HCT116 (cell line): ENCODE measurements around the gene GNB4. TPM values are rescaled to one million over a fixed set of nuclear protein-coding genes. Genes with fewer than 3 reads are reported as not detected.

ENCODE experiments used
- ATAC-seq: fragments of 200-7000 bp; cut with Tn5 transposase; 2 replicates; pipeline ENCODE4 v1.9.1; 2020; ENCODE audit warnings: mild to moderate bottlenecking, moderate library complexity
- BruUV-seq: library from RNA; stranded (reverse); fragments of 400-500 nt; replicated peaks from 2 replicates; lab custom pipeline; 2021; lab: Mats Ljungman, UMichigan
- CTCF ChIA-PET: fragments of 300-600 bp; sonication (Branson Sonifier 250); formaldehyde crosslinking; loops from one replicate; lab custom pipeline; 2021; ENCODE audit warnings: antibody characterized with exemption; lab: Charles Lee
- POLR2A ChIA-PET: fragments of 300-600, 350-600 bp; sonication (Branson Sonifier 250); formaldehyde crosslinking; loops from one replicate; lab custom pipeline; 2021; ENCODE audit warnings: antibody characterized with exemption; lab: Charles Lee
- RAD21 ChIA-PET, 2 experiments: fragments of 300-600 bp; sonication (Branson Sonifier 250); formaldehyde crosslinking; loops; one replicate each; lab custom pipeline; 2023; ENCODE audit warnings: low total read pairs in 2 of 2; ENCODE audit not compliant: uncharacterized antibody in 2 of 2, unreplicated experiment in 2 of 2, low non-redundant PET in 1 of 2; lab: Charles Lee
- DNase-seq: peaks from one replicate; pipeline ENCODE4 v3.0.0-alpha.2; 2010; ENCODE audit warnings: low read depth, low spot score
- H2AFZ ChIP-seq: fragments of 200-600 bp; shearing (Covaris generic), sonication (generic); 2 replicates; pipeline ENCODE4 v1.6.1; 2017; ENCODE audit warnings: low read depth, mixed run types, mixed read lengths, antibody characterized with exemption, low read length; ENCODE audit not compliant: poor library complexity, severe bottlenecking
- H3K27ac ChIP-seq: 2 replicates; pipeline ENCODE4 v1.5.1; 2012; ENCODE audit warnings: low read depth, low read length
- H3K27me3 ChIP-seq: fragments of 200-600 bp; sonication (generic); 2 replicates; pipeline ENCODE4 v1.6.1; 2016; ENCODE audit warnings: mixed run types, low read length, mixed read lengths; ENCODE audit not compliant: insufficient read depth
- H3K36me3 ChIP-seq, 2 experiments: fragments of 200-500 bp in 1 of 2; fragments of 200-600 bp in 1 of 2; sonication (Bioruptor generic) in 1 of 2; sonication (generic) in 1 of 2; 2 replicates each; pipeline versions ENCODE4 v1.5.1 to v1.6.1; 2014 to 2016; ENCODE audit warnings: low read length in 2 of 2, inconsistent platforms in 1 of 2, mixed read lengths in 1 of 2, mixed run types in 1 of 2; ENCODE audit not compliant: insufficient read depth in 2 of 2, control insufficient read depth in 1 of 2
- H3K4me1 ChIP-seq, 2 experiments: fragments of 200-600 bp in 1 of 2; sonication (generic) in 1 of 2; 2 replicates each; pipeline versions ENCODE4 v1.5.1 to v1.6.1; 2012 to 2017; ENCODE audit warnings: low read length in 2 of 2, inconsistent platforms in 1 of 2, mild to moderate bottlenecking in 1 of 2, mixed read lengths in 1 of 2, mixed run types in 1 of 2, moderate library complexity in 1 of 2; ENCODE audit not compliant: insufficient read depth in 2 of 2, control insufficient read depth in 1 of 2
- H3K4me2 ChIP-seq: fragments of 200-600 bp; sonication (generic); 2 replicates; pipeline ENCODE4 v1.6.1; 2017; ENCODE audit warnings: mixed run types, low read length, mixed read lengths
- H3K4me3 ChIP-seq, 2 experiments: fragments of 200-600 bp in 1 of 2; sonication (generic) in 1 of 2; replicated peaks in 1 of 2; 2 replicates each; pipeline ENCODE4 v1.5.1; 2011 to 2016; ENCODE audit warnings: low read length in 2 of 2, control low read depth in 1 of 2, low read depth in 1 of 2, mild to moderate bottlenecking in 1 of 2, mixed read lengths in 1 of 2, mixed run types in 1 of 2
- H3K79me2 ChIP-seq: fragments of 200-600 bp; sonication (generic); 2 replicates; pipeline ENCODE4 v1.6.1; 2017; ENCODE audit warnings: mild to moderate bottlenecking, mixed run types, low read length, moderate library complexity, mixed read lengths; ENCODE audit not compliant: insufficient read depth
- H3K9ac ChIP-seq: fragments of 200-600 bp; sonication (generic); 2 replicates; pipeline ENCODE4 v1.6.1; 2016; ENCODE audit warnings: low read length, mixed read lengths
- H3K9me2 ChIP-seq: fragments of 200-600 bp; sonication (generic), shearing (Covaris generic); 2 replicates; pipeline ENCODE4 v1.6.1; 2017; ENCODE audit warnings: mixed run types, mild to moderate bottlenecking, moderate library complexity; ENCODE audit not compliant: insufficient read depth
- H3K9me3 ChIP-seq, 2 experiments: fragments of 200-500 bp in 1 of 2; fragments of 200-600 bp in 1 of 2; sonication (Bioruptor generic) in 1 of 2; sonication (generic) in 1 of 2; 2 replicates each; pipeline ENCODE4 v1.6.1; 2014 to 2017; ENCODE audit warnings: low read length in 2 of 2, mixed read lengths in 2 of 2, inconsistent platforms in 1 of 2, low read depth in 1 of 2, mild to moderate bottlenecking in 1 of 2, mixed run types in 1 of 2, moderate library complexity in 1 of 2; ENCODE audit not compliant: control insufficient read depth in 1 of 2, insufficient read depth in 1 of 2
- H4K20me1 ChIP-seq: fragments of 200-600 bp; sonication (generic), shearing (Covaris generic); 2 replicates; pipeline ENCODE4 v1.6.1; 2017; ENCODE audit warnings: mixed run types, mild to moderate bottlenecking, moderate library complexity; ENCODE audit not compliant: insufficient read depth
- ATF3 ChIP-seq: IDR thresholded peaks from 2 replicates; pipeline ENCODE4 v1.6.1; 2012
- CBX3 ChIP-seq: IDR thresholded peaks from 2 replicates; pipeline ENCODE4 v1.6.1; 2012; ENCODE audit warnings: low read depth
- CEBPB ChIP-seq: IDR thresholded peaks from 2 replicates; pipeline ENCODE4 v1.6.1; 2012; ENCODE audit warnings: low read depth
- CTCF ChIP-seq, 3 experiments: fragments of 200-600 bp in 1 of 3; sonication (generic) in 1 of 3; IDR thresholded peaks in 2 of 3; conservative IDR thresholded peaks in 1 of 3; 2 replicates each; pipeline ENCODE4 v1.5.1; 2012 to 2017; ENCODE audit warnings: low read depth in 2 of 3, low read length in 2 of 3, antibody characterized with exemption in 1 of 3, borderline replicate concordance in 1 of 3, control low read depth in 1 of 3, mild to moderate bottlenecking in 1 of 3, mixed read lengths in 1 of 3, mixed run types in 1 of 3, moderate library complexity in 1 of 3; ENCODE audit not compliant: insufficient read depth in 1 of 3
- EGR1 ChIP-seq: IDR thresholded peaks from 2 replicates; pipeline ENCODE4 v1.6.1; 2012; ENCODE audit warnings: low read depth
- EZH2 ChIP-seq: fragments of 200-600 bp; sonication (generic); IDR thresholded peaks from 2 replicates; pipeline ENCODE4 v1.6.1; 2017; ENCODE audit warnings: antibody characterized with exemption, mixed run types
- EZH2phosphoT487 ChIP-seq: fragments of 200-600 bp; IDR thresholded peaks from 2 replicates; pipeline ENCODE4 v1.6.1; 2018; ENCODE audit warnings: antibody characterized with exemption, borderline replicate concordance
- JUND ChIP-seq: IDR thresholded peaks from 2 replicates; pipeline ENCODE4 v1.6.1; 2012
- POLR2A ChIP-seq: IDR thresholded peaks from 2 replicates; pipeline ENCODE4 v1.7.0; 2011; ENCODE audit warnings: borderline replicate concordance; ENCODE audit not compliant: insufficient read depth, insufficient read length; ENCODE audit errors: extremely low read depth
- POLR2AphosphoS5 ChIP-seq: IDR thresholded peaks from 2 replicates; pipeline ENCODE4 v1.6.1; 2011; ENCODE audit warnings: mild to moderate bottlenecking, low read depth, low read length, moderate library complexity
- RAD21 ChIP-seq: IDR thresholded peaks from 2 replicates; pipeline ENCODE4 v1.6.1; 2012; ENCODE audit warnings: low read depth, mild to moderate bottlenecking
- SIN3A ChIP-seq: IDR thresholded peaks from 2 replicates; pipeline ENCODE4 v1.6.1; 2012; ENCODE audit warnings: low read depth
- ZNF274 ChIP-seq: fragments of 200-500 bp; sonication (Bioruptor generic); IDR thresholded peaks from 2 replicates; pipeline ENCODE4 v1.6.1; 2014; ENCODE audit warnings: mild to moderate bottlenecking, low read depth, low read length, inconsistent platforms
- intact Hi-C: fragments of 100-400 bp; cut with micrococcal nuclease; formaldehyde crosslinking; loops from 2 replicates; pipeline ENCODE4 v1.10.0; 2022
- total RNA-seq: library from RNA; stranded (reverse); gene quantifications from one replicate; pipeline ENCODE4 v1.2.1, GENCODE V29; 2021; ENCODE audit not compliant: unreplicated experiment

Gene GNB4
- total RNA-seq, 1 experiment from 2014 or later = 0.10 TPM

GRCh38 chr3:179428876-179429548, 22.3 kb downstream of the GNB4 start:
- Histone ChIP-seq H3K9me2 (no peaks in the 10 kb centered on the region), H3K36me3 (no peaks in the 10 kb centered on the region), H4K20me1 (no peaks in the 10 kb centered on the region), H3K27me3 (no peaks in the 10 kb centered on the region), H3K4me1 (no peaks in the 10 kb centered on the region), H3K9ac (no peak overlapping the region), H3K9me3 (no peaks in the 10 kb centered on the region), H3K4me2 (no peak overlapping the region), H3K4me3 (no peak overlapping the region), H2AFZ (no peak overlapping the region), H3K79me2 (no peaks in the 10 kb centered on the region), H3K27ac (no peak overlapping the region)
- BruUV-seq = no TSS peak
- intact Hi-C loops = no loop called here
- CTCF ChIA-PET = no interaction called here
- RAD21 ChIA-PET = no interaction called here
- POLR2A ChIA-PET = no interaction called here
- DNase-seq (no peak), ATAC-seq (no peak)
- TF ChIP-seq EZH2 = no peak
- no peak for TF ChIP-seq CTCF (IDR thresholded peaks at IDR 0.05 in 2 of 3, conservative IDR thresholded peaks at IDR 0.05 in 1 of 3; ENCODE audit: borderline replicate concordance in 1 of 3, insufficient read depth in 1 of 3, low read depth in 2 of 3, low read length in 2 of 3)

- H3K27me3 ChIP-seq = no peaks in the 10 kb centered on the region
- RAD21 ChIA-PET = no interaction called here
- intact Hi-C loops = no loop called here
- no peaks in the 10 kb centered on the region for H3K4me1 ChIP-seq
- H3K36me3 ChIP-seq = no peaks in the 10 kb centered on the region
- ATAC-seq = no peak
- H3K9me2 ChIP-seq = no peaks in the 10 kb centered on the region
- no peak overlapping the region for H3K27ac ChIP-seq
- H3K9ac ChIP-seq = no peak overlapping the region
- H3K4me3 ChIP-seq = no peak overlapping the region
- TF ChIP-seq RAD21 = no peak
- no peak for TF ChIP-seq CEBPB
- no peak for TF ChIP-seq SIN3A
- no peak for TF ChIP-seq CBX3
- TF ChIP-seq ZNF274 = no peak
- no peak for TF ChIP-seq EGR1
- no peak for TF ChIP-seq POLR2AphosphoS5
- TF ChIP-seq EZH2phosphoT487 = no peak
- no peak for TF ChIP-seq ATF3
- no peak for TF ChIP-seq POLR2A
- TF ChIP-seq JUND = no peak
- no peak overlapping the region for H3K4me2 ChIP-seq
- CTCF ChIA-PET = no interaction called here
- no TSS peak for BruUV-seq
- no peaks in the 10 kb centered on the region for H3K79me2 ChIP-seq
- DNase-seq = no peak
- no peaks in the 10 kb centered on the region for H4K20me1 ChIP-seq
- POLR2A ChIA-PET = interaction anchor here (0.6 kb wide), 1 partner anchor 8 kb away, joined by 3 read pairs; no protein-coding TSS in a partner anchor
- no peaks in the 10 kb centered on the region for H3K9me3 ChIP-seq
- no peak overlapping the region for H2AFZ ChIP-seq
Measured at GRCh38 chr3:179425075-179425474, 26.2 kb downstream of the GNB4 start.
